H9 (cell line): ENCODE results near the gene POU6F2. TPM values are rescaled to one million over a fixed set of nuclear protein-coding genes. Genes with fewer than 3 reads are reported as not detected.

ENCODE experiments used
- DNase-seq: peaks from one replicate; pipeline ENCODE4 v3.0.0-alpha.2; 2017
- H2AFZ ChIP-seq: one replicate; pipeline ENCODE4 v1.6.1; 2013; ENCODE audit warnings: mild to moderate bottlenecking, low read length, control low read depth, moderate library complexity
- H2AK5ac ChIP-seq: 2 replicates; pipeline ENCODE4 v1.6.1; 2013; ENCODE audit warnings: low read length, control low read depth, mixed read lengths; ENCODE audit not compliant: insufficient read length
- H2BK120ac ChIP-seq: one replicate; pipeline ENCODE4 v1.6.1; 2013; ENCODE audit warnings: low read depth, mild to moderate bottlenecking, low read length, control low read depth, inconsistent platforms; ENCODE audit not compliant: poor library complexity, severe bottlenecking
- H2BK12ac ChIP-seq: 2 replicates; pipeline ENCODE4 v1.6.1; 2013; ENCODE audit warnings: low read length, control low read depth, mixed read lengths, low read depth; ENCODE audit not compliant: insufficient read length
- H2BK15ac ChIP-seq: 2 replicates; pipeline ENCODE4 v1.6.1; 2013; ENCODE audit warnings: low read depth, low read length, control low read depth
- H2BK20ac ChIP-seq: one replicate; pipeline ENCODE4 v1.6.1; 2013; ENCODE audit warnings: low read depth, mild to moderate bottlenecking, low read length, control low read depth, inconsistent platforms; ENCODE audit not compliant: poor library complexity, severe bottlenecking
- H2BK5ac ChIP-seq: 2 replicates; pipeline ENCODE4 v1.6.1; 2013; ENCODE audit warnings: low read length, control low read depth, mixed read lengths; ENCODE audit not compliant: insufficient read length
- H3K14ac ChIP-seq: 2 replicates; pipeline ENCODE4 v1.6.1; 2013; ENCODE audit warnings: low read length, control low read depth; ENCODE audit not compliant: insufficient read depth
- H3K18ac ChIP-seq: 2 replicates; pipeline ENCODE4 v1.6.1; 2013; ENCODE audit warnings: low read depth, mild to moderate bottlenecking, mixed read lengths, low read length, control low read depth; ENCODE audit not compliant: insufficient read length
- H3K23ac ChIP-seq: 2 replicates; pipeline ENCODE4 v1.6.1; 2013; ENCODE audit warnings: low read length, control low read depth, mixed read lengths, low read depth; ENCODE audit not compliant: insufficient read length
- H3K23me2 ChIP-seq: 2 replicates; pipeline ENCODE4 v1.6.1; 2013; ENCODE audit warnings: low read depth, mild to moderate bottlenecking, mixed read lengths, low read length, control low read depth; ENCODE audit not compliant: insufficient read length, poor library complexity, severe bottlenecking
- H3K27ac ChIP-seq: 2 replicates; pipeline ENCODE4 v1.5.1; 2013; ENCODE audit warnings: low read length, control low read depth, mixed read lengths, low read depth; ENCODE audit not compliant: insufficient read length
- H3K27me3 ChIP-seq: 2 replicates; pipeline ENCODE4 v1.6.1; 2013; ENCODE audit warnings: low read length, control low read depth, inconsistent platforms; ENCODE audit not compliant: insufficient read depth
- H3K4ac ChIP-seq: 2 replicates; pipeline ENCODE4 v1.6.1; 2013; ENCODE audit warnings: low read depth, mild to moderate bottlenecking, control low read depth, inconsistent platforms, low read length, moderate library complexity
- H3K4me1 ChIP-seq: 2 replicates; pipeline ENCODE4 v1.6.1; 2013; ENCODE audit warnings: low read length, control low read depth, inconsistent platforms; ENCODE audit not compliant: insufficient read depth
- H3K4me2 ChIP-seq: 2 replicates; pipeline ENCODE4 v1.6.1; 2013; ENCODE audit warnings: low read length, control low read depth, mixed read lengths; ENCODE audit not compliant: insufficient read length, insufficient read depth
- H3K56ac ChIP-seq: 2 replicates; pipeline ENCODE4 v1.6.1; 2013; ENCODE audit warnings: low read depth, mild to moderate bottlenecking, mixed read lengths, low read length, control low read depth; ENCODE audit not compliant: insufficient read length
- H3K79me1 ChIP-seq: 2 replicates; pipeline ENCODE4 v1.6.1; 2013; ENCODE audit warnings: low read depth, mild to moderate bottlenecking, moderate library complexity, low read length, control low read depth, inconsistent platforms; ENCODE audit not compliant: insufficient read depth, poor library complexity, severe bottlenecking
- H3K79me2 ChIP-seq: 2 replicates; pipeline ENCODE4 v1.6.1; 2013; ENCODE audit warnings: low read length, control low read depth, inconsistent platforms; ENCODE audit not compliant: insufficient read depth
- H3K9ac ChIP-seq: 2 replicates; pipeline ENCODE4 v1.6.1; 2013; ENCODE audit warnings: low read length, control low read depth, mixed read lengths; ENCODE audit not compliant: insufficient read length; ENCODE audit errors: extremely low read depth
- H3K9me3 ChIP-seq: one replicate; pipeline ENCODE4 v1.6.1; 2013; ENCODE audit warnings: low read depth, low read length, inconsistent platforms; ENCODE audit not compliant: control insufficient read depth
- H3T11ph ChIP-seq: one replicate; pipeline ENCODE4 v1.6.1; 2013; ENCODE audit warnings: mild to moderate bottlenecking, low read length, control low read depth, inconsistent platforms
- H4K20me1 ChIP-seq: one replicate; pipeline ENCODE4 v1.6.1; 2013; ENCODE audit not compliant: control insufficient read depth, insufficient read length, insufficient read depth
- H4K5ac ChIP-seq: 2 replicates; pipeline ENCODE4 v1.6.1; 2013; ENCODE audit warnings: low read depth, mild to moderate bottlenecking, mixed read lengths, low read length, control low read depth; ENCODE audit not compliant: insufficient read length
- H4K8ac ChIP-seq: replicated peaks from 2 replicates; pipeline ENCODE4 v1.6.1; 2013; ENCODE audit warnings: low read length, control low read depth, mixed read lengths, low read depth; ENCODE audit not compliant: insufficient read length
- H4K91ac ChIP-seq: 2 replicates; pipeline ENCODE4 v1.6.1; 2013; ENCODE audit warnings: low read depth, mild to moderate bottlenecking, moderate library complexity, mixed read lengths, low read length, control low read depth; ENCODE audit not compliant: insufficient read length
- H3K27ac Mint-ChIP-seq, 3 experiments: 2 replicates in 2 of 3; 3 replicates in 1 of 3; pipeline ENCODE4 v1.8.0; 2020 to 2021; ENCODE audit warnings: mixed read lengths in 3 of 3, mild to moderate bottlenecking in 1 of 3, moderate library complexity in 1 of 3
- H3K27me3 Mint-ChIP-seq: 2 replicates; pipeline ENCODE4 v1.8.0; 2021; ENCODE audit warnings: low read depth, mild to moderate bottlenecking, moderate library complexity, mixed read lengths
- H3K36me3 Mint-ChIP-seq, 3 experiments: 2 replicates in 2 of 3; 3 replicates in 1 of 3; pipeline ENCODE4 v1.8.0; 2020 to 2021; ENCODE audit warnings: low read depth in 3 of 3, mixed read lengths in 3 of 3; ENCODE audit not compliant: insufficient read depth in 1 of 3
- H3K4me1 Mint-ChIP-seq, 2 experiments: 2 replicates each; pipeline ENCODE4 v1.8.0; 2020; ENCODE audit warnings: mixed read lengths in 2 of 2
- H3K4me3 Mint-ChIP-seq, 2 experiments: 2 replicates in 1 of 2; 3 replicates in 1 of 2; pipeline ENCODE4 v1.8.0; 2020 to 2021; ENCODE audit warnings: mild to moderate bottlenecking in 2 of 2, mixed read lengths in 2 of 2, moderate library complexity in 1 of 2
- H3K9me3 Mint-ChIP-seq, 2 experiments: 2 replicates in 1 of 2; 3 replicates in 1 of 2; pipeline ENCODE4 v1.8.0; 2020; ENCODE audit warnings: mild to moderate bottlenecking in 2 of 2, mixed read lengths in 2 of 2, moderate library complexity in 1 of 2
- WGBS: extraction: QIAGEN DNeasy Blood & Tissue Kit; methylation state at CpG from one replicate; pipeline ENCODE4 v1.1.7; 2013; ENCODE audit warnings: missing lambda C conversion rate, low lambda C conversion rate, mixed read lengths; ENCODE audit not compliant: insufficient read length; ENCODE audit errors: extremely low coverage; 5-methylcytosine and 5-hydroxymethylcytosine counted together
- total RNA-seq: library from RNA; stranded (reverse); gene quantifications from 2 replicates; pipeline ENCODE4 v1.2.1, GENCODE V29; 2021
- TF ChIP-seq, protein P1 (sequence below): fragments of 200-600 bp; sonication (generic); conservative IDR thresholded peaks from 3 replicates; pipeline ENCODE4 v1.8.0; 2021; ENCODE audit warnings: antibody characterized with exemption, mild to moderate bottlenecking

The POU6F2 gene
- total RNA-seq, 1 experiment from 2014 or later, result 1.9 TPM

DNA sequence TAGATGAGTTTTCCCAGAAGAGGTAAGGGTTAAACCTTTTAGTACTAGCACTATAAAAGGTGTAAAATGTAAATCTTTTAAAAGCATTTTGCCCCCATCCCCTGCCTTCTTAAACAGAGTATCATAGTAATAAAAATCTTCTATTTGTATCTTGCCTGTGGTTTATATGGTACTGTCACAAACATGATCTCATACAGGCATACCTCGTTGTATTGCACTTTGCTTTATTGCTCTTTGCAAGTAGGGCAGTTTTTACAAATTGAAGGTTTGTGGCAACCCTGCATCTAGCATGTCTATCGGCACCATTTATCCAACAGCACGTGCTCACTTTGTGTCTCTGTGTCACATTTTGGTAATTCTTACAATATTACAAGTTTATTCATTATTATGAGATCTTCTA lies 389.7 kb downstream of the POU6F2 start:
- no peak overlapping the region for H2BK120ac ChIP-seq
- H4K8ac ChIP-seq, result no peak overlapping the region
- H3K14ac ChIP-seq, result no peak overlapping the region
- no peak overlapping the region for H3K4ac ChIP-seq
- no peak overlapping the region for H3K23ac ChIP-seq
- H4K20me1 ChIP-seq, result no peaks in the 10 kb centered on the region
- no peak overlapping the region for H4K91ac ChIP-seq
- H2BK5ac ChIP-seq, result no peak overlapping the region
- no peaks in the 10 kb centered on the region for H3K9me3 ChIP-seq
- no peak for DNase-seq
- no peaks in the 10 kb centered on the region for H3K27me3 Mint-ChIP-seq
- H3K4me1 Mint-ChIP-seq, result no peaks in the 10 kb centered on the region
- H3K36me3 Mint-ChIP-seq, result peaks cover 0 to 9% (median 0%) of the 10 kb centered on the region in 3 experiments; a peak in 4 of 7 replicates
- H3K4me1 ChIP-seq, result no peaks in the 10 kb centered on the region
- no peaks in the 10 kb centered on the region for H3K79me2 ChIP-seq
- H3K9me3 Mint-ChIP-seq, result peaks cover 3 to 12% of the 10 kb centered on the region in 2 experiments; a peak in 3 of 5 replicates
- H3K27me3 ChIP-seq, result no peaks in the 10 kb centered on the region
- no peak overlapping the region for H3K9ac ChIP-seq
- H3K56ac ChIP-seq, result no peak overlapping the region
- no peak overlapping the region for H2AK5ac ChIP-seq
- H3T11ph ChIP-seq, result no peak overlapping the region
- no peaks in the 10 kb centered on the region for H3K23me2 ChIP-seq
- no peak overlapping the region for H2BK20ac ChIP-seq
- TF ChIP-seq, protein P1, sequence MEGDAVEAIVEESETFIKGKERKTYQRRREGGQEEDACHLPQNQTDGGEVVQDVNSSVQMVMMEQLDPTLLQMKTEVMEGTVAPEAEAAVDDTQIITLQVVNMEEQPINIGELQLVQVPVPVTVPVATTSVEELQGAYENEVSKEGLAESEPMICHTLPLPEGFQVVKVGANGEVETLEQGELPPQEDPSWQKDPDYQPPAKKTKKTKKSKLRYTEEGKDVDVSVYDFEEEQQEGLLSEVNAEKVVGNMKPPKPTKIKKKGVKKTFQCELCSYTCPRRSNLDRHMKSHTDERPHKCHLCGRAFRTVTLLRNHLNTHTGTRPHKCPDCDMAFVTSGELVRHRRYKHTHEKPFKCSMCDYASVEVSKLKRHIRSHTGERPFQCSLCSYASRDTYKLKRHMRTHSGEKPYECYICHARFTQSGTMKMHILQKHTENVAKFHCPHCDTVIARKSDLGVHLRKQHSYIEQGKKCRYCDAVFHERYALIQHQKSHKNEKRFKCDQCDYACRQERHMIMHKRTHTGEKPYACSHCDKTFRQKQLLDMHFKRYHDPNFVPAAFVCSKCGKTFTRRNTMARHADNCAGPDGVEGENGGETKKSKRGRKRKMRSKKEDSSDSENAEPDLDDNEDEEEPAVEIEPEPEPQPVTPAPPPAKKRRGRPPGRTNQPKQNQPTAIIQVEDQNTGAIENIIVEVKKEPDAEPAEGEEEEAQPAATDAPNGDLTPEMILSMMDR, result no peak
- no peak overlapping the region for H3K27ac ChIP-seq
- H3K79me1 ChIP-seq, result no peaks in the 10 kb centered on the region
- no peak overlapping the region for H2AFZ ChIP-seq
- no CpG with 5 or more reads among the region's 3 CpGs for WGBS
- H2BK12ac ChIP-seq, result no peak overlapping the region
- no peak overlapping the region for H4K5ac ChIP-seq
- H3K4me3 Mint-ChIP-seq, result no peak overlapping the region
- no peak overlapping the region for H3K18ac ChIP-seq
- no peak overlapping the region for H3K4me2 ChIP-seq
- H2BK15ac ChIP-seq, result no peak overlapping the region
- no peak overlapping the region for H3K27ac Mint-ChIP-seq
